Type B pancreatic cell (in vitro differentiated cells): ENCODE measurements around the gene NUMBL. TPM values are rescaled to one million over a fixed set of nuclear protein-coding genes. Genes with fewer than 3 reads are reported as not detected.

Source experiments
- DNase-seq: peaks from one replicate; pipeline ENCODE4 v3.0.0; 2021; ENCODE audit warnings: mixed read lengths; ENCODE audit not compliant: unreplicated experiment; ENCODE audit errors: extremely low spot score
- H3K27ac Mint-ChIP-seq: 2 replicates; pipeline ENCODE4 v1.8.0; 2021; ENCODE audit warnings: mild to moderate bottlenecking, mixed read lengths
- H3K27me3 Mint-ChIP-seq: 2 replicates; pipeline ENCODE4 v1.8.0; 2021; ENCODE audit warnings: mixed read lengths
- H3K36me3 Mint-ChIP-seq: 2 replicates; pipeline ENCODE4 v1.8.0; 2021; ENCODE audit warnings: mixed read lengths
- H3K4me1 Mint-ChIP-seq: one replicate; pipeline ENCODE4 v1.8.0; 2021; ENCODE audit warnings: mixed read lengths; ENCODE audit not compliant: unreplicated experiment
- H3K4me3 Mint-ChIP-seq: 2 replicates; pipeline ENCODE4 v1.8.0; 2021; ENCODE audit warnings: mild to moderate bottlenecking, mixed read lengths
- H3K9me3 Mint-ChIP-seq: 2 replicates; pipeline ENCODE4 v1.8.0; 2021; ENCODE audit warnings: mixed read lengths
- total RNA-seq: library from RNA; stranded (reverse); gene quantifications from 2 replicates; pipeline ENCODE4 v1.2.1, GENCODE V29; 2021; ENCODE audit warnings: low replicate concordance
- TF ChIP-seq, protein P1 (sequence below): fragments of 200-600 bp; sonication (generic); conservative IDR thresholded peaks from 2 replicates; pipeline ENCODE4 v1.5.0; 2021; ENCODE audit warnings: antibody characterized with exemption, mild to moderate bottlenecking

The NUMBL gene
- total RNA-seq, 1 donor from 2014 or later: 28.9 TPM

DNA sequence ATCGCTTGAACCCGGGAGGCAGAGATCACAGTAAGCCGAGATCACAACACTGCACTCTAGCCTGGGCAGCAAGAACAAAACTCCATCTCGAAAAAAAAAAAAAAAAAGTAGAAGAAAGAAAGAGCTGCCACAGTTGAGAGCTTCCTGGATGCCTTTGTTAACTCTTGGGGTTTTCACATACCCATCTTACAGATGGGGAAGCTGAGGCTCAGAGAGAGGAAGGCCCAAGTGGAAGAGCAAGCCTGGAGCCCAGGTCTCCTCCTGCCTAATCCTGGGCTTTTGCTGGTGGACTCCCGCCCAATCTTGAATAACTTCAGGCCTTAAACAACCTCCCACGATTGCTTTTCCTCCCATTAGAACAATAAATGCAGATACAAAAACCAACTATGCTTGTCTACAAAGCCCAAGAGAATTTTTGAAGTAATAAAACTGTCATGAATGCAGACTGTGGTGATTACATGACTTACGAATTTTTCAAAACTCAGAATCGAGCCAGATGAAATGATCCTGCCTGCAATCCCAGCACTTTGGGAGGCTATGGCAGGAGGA lies 47.6 kb downstream of the NUMBL start:
- Mint-ChIP-seq H3K27ac (no peak overlapping the region), H3K9me3 (no peaks in the 10 kb centered on the region), H3K27me3 (no peaks in the 10 kb centered on the region), H3K4me3 (no peak overlapping the region), H3K4me1 (peaks cover 18% of the 10 kb centered on the region), H3K36me3 (no peaks in the 10 kb centered on the region)
- TF ChIP-seq, protein P1, sequence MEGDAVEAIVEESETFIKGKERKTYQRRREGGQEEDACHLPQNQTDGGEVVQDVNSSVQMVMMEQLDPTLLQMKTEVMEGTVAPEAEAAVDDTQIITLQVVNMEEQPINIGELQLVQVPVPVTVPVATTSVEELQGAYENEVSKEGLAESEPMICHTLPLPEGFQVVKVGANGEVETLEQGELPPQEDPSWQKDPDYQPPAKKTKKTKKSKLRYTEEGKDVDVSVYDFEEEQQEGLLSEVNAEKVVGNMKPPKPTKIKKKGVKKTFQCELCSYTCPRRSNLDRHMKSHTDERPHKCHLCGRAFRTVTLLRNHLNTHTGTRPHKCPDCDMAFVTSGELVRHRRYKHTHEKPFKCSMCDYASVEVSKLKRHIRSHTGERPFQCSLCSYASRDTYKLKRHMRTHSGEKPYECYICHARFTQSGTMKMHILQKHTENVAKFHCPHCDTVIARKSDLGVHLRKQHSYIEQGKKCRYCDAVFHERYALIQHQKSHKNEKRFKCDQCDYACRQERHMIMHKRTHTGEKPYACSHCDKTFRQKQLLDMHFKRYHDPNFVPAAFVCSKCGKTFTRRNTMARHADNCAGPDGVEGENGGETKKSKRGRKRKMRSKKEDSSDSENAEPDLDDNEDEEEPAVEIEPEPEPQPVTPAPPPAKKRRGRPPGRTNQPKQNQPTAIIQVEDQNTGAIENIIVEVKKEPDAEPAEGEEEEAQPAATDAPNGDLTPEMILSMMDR: no peak
- no peak for DNase-seq

DNA sequence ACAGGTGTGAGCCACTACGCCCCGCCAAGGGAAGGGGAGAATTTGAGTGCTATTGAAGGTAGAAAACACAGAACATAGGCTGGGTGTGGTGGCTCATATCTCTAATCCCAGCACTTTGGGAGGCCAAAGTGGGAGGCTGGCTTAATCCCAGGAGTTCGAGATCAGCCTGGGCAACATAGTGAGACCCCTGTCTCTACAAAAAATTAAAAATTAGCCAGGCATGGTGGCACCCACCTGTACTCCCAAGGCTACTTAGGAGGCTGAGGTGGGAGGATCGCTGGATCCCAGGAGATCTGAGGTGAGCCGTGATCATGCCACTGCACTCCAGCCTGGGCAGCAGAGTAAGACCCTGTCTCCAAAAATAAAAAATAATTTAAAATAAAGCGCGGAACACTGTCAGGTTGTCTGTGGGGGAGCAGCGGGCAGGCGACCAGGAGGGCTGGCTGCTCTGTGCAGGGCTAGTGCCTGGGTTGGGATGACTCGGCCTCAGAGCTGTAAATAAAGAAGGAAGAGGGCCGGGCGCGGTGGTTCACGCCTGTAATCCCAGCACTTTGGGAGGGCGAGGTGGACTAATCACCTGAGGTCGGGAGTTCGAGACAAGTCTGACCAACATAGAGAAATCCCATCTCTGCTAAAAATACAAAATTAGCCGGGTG lies 48.3 kb downstream of the NUMBL start:
- TF ChIP-seq, protein P1: no peak

DNA sequence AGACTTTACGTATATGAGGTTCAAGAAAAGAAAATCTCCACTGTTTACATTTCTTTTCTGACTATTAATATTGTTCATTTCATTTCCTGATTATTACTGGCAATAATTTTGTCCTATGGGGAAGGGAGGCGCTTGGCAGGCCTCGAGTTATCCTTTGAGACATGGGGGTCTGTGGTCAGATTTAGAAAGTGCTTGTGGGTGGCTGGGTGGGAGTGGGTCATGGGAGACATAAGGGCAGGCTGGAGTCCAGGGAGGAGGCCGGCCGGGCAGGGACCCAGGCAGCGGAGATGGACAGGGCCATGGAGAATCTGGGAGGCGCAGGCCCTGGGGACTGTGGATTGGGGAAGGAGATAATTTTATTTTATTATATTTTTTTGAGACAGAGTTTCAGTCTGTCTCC lies 49.2 kb downstream of the NUMBL start:
- H3K4me3 Mint-ChIP-seq: no peak overlapping the region
- TF ChIP-seq, protein P1: no peak
- no peak overlapping the region for H3K27ac Mint-ChIP-seq
- no peaks in the 10 kb centered on the region for H3K27me3 Mint-ChIP-seq
- no peak for DNase-seq
- H3K9me3 Mint-ChIP-seq: no peaks in the 10 kb centered on the region
- H3K4me1 Mint-ChIP-seq: peaks cover 12% of the 10 kb centered on the region
- H3K36me3 Mint-ChIP-seq: no peaks in the 10 kb centered on the region

More for the DNA sequence above, 48.3 kb downstream of the NUMBL start:
- Mint-ChIP-seq H3K9me3 (no peaks in the 10 kb centered on the region), H3K27ac (peak overlapping the region; percentile 34), H3K27me3 (no peaks in the 10 kb centered on the region), H3K4me1 (peaks cover 18% of the 10 kb centered on the region), H3K36me3 (no peaks in the 10 kb centered on the region), H3K4me3 (no peak overlapping the region)
- DNase-seq: no peak

DNA sequence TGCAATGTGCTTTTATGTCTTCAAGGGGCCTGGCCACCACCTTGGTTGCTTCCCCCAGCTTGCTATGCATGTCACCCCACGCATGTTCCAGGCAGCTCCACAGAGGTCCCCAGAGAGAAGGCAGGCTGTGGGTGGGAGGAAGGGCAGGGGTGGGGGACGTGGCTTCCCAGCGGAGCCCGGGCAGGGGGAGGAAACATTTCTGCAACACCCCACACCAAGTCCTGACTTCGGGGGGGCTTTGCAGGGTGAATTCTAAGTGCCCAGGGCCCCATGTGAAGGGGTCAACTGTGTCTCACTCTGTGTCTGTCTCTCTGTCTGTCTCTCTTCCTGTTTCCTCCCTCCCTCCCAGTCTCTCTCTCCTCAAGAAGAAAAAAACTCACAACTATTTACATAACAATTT lies 49.7 kb downstream of the NUMBL start:
- Mint-ChIP-seq H3K9me3 (no peaks in the 10 kb centered on the region), H3K27me3 (no peaks in the 10 kb centered on the region)
- TF ChIP-seq, protein P1: no peak

DNA sequence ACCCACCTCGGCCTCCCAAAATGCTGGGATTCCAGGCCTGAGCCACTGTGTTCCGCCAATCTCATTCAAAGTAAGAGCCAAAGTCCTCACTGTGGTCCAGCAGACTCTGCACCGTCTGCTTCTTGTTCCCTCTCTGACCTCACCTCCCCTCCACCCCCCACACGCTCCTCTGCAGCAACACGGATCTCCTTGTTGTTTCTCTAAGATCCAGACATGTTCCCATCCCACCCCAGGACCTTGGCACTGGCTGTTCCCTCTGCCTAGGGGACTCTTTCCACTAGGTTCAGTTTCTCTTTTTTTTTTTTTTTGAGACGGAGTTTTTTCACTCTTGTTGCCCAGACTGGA lies 50.8 kb downstream of the NUMBL start:
- TF ChIP-seq, protein P1: no peak
- no peak for DNase-seq
- Mint-ChIP-seq H3K4me3 (no peak overlapping the region), H3K27me3 (peaks cover 8% of the 10 kb centered on the region), H3K9me3 (no peaks in the 10 kb centered on the region), H3K4me1 (peaks cover 5% of the 10 kb centered on the region), H3K36me3 (no peaks in the 10 kb centered on the region), H3K27ac (no peak overlapping the region)

More for the DNA sequence above, 49.7 kb downstream of the NUMBL start:
- no peak for DNase-seq
- Mint-ChIP-seq H3K4me3 (no peak overlapping the region), H3K36me3 (no peaks in the 10 kb centered on the region), H3K4me1 (peaks cover 7% of the 10 kb centered on the region), H3K27ac (no peak overlapping the region)
